Measurements from ENCODE around the gene TSEN15.

DNA sequence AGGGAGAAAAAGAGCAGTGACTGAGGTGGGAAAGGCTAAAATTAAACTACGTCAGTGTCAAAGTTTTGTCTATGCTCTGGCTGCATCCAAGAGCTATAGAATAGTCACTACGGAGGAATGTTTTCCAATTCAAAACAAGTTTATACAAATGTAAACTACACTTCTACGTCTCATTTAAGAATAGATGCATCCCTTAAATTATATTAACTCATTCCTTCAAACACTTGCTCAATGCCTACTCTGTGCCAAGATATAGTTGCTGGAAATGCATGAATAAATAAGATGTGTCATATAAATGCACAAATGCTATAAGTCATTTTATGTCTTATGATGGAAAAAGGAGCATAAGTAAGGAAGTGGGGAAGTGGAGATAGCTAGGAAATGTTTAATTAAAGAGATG is 9.8 kb upstream of the TSEN15 start:
- TF ChIP-seq, protein P1, sequence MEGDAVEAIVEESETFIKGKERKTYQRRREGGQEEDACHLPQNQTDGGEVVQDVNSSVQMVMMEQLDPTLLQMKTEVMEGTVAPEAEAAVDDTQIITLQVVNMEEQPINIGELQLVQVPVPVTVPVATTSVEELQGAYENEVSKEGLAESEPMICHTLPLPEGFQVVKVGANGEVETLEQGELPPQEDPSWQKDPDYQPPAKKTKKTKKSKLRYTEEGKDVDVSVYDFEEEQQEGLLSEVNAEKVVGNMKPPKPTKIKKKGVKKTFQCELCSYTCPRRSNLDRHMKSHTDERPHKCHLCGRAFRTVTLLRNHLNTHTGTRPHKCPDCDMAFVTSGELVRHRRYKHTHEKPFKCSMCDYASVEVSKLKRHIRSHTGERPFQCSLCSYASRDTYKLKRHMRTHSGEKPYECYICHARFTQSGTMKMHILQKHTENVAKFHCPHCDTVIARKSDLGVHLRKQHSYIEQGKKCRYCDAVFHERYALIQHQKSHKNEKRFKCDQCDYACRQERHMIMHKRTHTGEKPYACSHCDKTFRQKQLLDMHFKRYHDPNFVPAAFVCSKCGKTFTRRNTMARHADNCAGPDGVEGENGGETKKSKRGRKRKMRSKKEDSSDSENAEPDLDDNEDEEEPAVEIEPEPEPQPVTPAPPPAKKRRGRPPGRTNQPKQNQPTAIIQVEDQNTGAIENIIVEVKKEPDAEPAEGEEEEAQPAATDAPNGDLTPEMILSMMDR (IDR thresholded peaks at IDR 0.05; ENCODE audit: low read depth, low read length, poor library complexity, severe bottlenecking) = no peak
- TF ChIP-seq EZH2phosphoT487 (IDR thresholded peaks at IDR 0.05; ENCODE audit: borderline replicate concordance, low read length) = no peak
